GM12892 (cell line): Measurements from ENCODE around the gene TMEM236.

Source experiments
- POLR2A ChIP-seq: IDR thresholded peaks from 2 replicates; pipeline ENCODE4 v1.6.1; 2011; ENCODE audit warnings: low read depth, low read length, control low read depth
- POLR2AphosphoS5 ChIP-seq: IDR thresholded peaks from 2 replicates; pipeline ENCODE4 v1.6.1; 2011; ENCODE audit warnings: low read depth, low read length, control low read depth
- TAF1 ChIP-seq: IDR thresholded peaks from 2 replicates; pipeline ENCODE4 v1.6.1; 2011; ENCODE audit warnings: low read depth, mild to moderate bottlenecking, control low read depth, low read length, borderline replicate concordance

GRCh38 chr10:17811146-17811865 lies 59.3 kb downstream of the TMEM236 start:
- TF ChIP-seq POLR2AphosphoS5 (no peak), POLR2A (no peak), TAF1 (no peak)
